Measurements from ENCODE around the gene CDK5R2. TPM values are rescaled to one million over a fixed set of nuclear protein-coding genes. Genes with fewer than 3 reads are reported as not detected.
"Not testable (repeated sequence)": the region's sequence is repeated elsewhere in the genome, so short reads cannot be mapped to it uniquely, and the experiment has no call there.

Gene CDK5R2
- polyA plus RNA-seq, result not detected

DNA sequence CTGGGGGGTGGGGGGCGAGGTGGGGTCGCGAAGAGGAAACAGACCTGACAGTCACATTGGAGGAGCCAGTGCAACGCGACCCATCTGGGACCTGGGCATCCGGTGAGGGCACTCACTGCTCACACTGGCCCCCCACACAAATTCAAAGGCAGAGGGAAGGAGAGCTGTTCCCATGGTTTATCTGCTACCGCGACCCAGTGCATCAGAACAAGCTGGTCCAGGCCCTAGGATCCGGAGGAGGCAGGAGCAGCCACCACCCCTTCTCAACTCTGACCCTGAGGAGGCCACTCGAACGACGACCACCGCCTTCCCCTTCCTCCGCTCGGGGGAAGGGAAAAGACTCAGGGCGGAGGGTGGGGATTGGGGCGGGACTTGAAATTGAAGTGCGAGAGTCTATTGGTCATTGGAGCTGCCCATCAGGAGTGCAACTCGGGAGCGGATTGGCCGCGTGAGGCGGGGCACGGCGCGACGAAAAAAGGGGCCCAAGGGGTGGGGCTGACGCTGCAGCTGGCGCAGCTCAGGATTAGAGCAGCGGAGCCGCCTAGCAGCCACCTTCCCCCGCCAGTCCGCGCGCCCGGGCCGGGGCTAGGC lies at the start of gene CDK5R2:
Gene CDK5R2 (plus strand): TSS at position 526 of the 591 bp plus-strand sequence. CDS start 155 bp downstream, outside the sequence.
- Histone ChIP-seq H3K9me3 (ENCODE audit: control insufficient read depth in 2 of 2, insufficient read depth in 1 of 2, low read depth in 1 of 2, low read length in 1 of 2) (peaks cover 0 to 5% of the 10 kb centered on the region in 2 donors), H3K4me1 (ENCODE audit: control insufficient read depth in 2 of 2, insufficient read depth in 2 of 2, low read length in 1 of 2) (peaks cover 6 to 21% of the 10 kb centered on the region in 2 donors), H3K27ac (ENCODE audit: low read depth in 2 of 2, low read length in 1 of 2) (no peak within 1 kb of the TSS), H3K27me3 (ENCODE audit: control insufficient read depth in 1 of 2, insufficient read depth in 2 of 2, low read length in 2 of 2) (peaks cover 10 to 34% of the 10 kb centered on the region in 2 donors), H3K4me3 (ENCODE audit: low read depth in 1 of 2, low read length in 2 of 2) (peak within 1 kb of the TSS; percentile 16 to 47), H3K36me3 (ENCODE audit: control insufficient read depth in 2 of 2, insufficient read depth in 2 of 2, low read length in 1 of 2) (no peaks in the 10 kb centered on the region)
- WGBS, 2 donors, result 4% methylated on average over 27 to 37 of the region's 37 CpGs

DNA sequence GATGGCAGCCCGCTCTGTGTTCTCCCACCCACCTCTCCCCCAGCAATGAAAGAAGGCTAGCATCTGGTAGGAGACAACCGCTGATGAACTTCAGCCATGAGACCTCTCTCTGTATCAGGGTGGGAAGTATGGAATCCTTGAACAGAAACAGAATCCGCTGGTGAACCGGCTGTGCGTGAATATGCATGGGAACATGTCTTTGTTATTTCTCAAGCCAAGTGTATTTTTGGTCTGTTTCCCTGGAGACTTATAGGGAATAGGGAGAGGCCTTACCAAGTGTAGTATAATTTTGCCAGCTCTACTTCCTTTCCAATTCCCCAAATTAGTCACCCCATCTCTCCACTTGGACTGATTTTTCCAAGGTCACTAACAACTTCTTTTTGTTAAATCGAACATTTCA lies 48.7 kb upstream of the CDK5R2 start:
- H3K9me3 ChIP-seq (ENCODE audit: control insufficient read depth in 2 of 2, insufficient read depth in 1 of 2, low read depth in 1 of 2, low read length in 1 of 2), result no peaks in the 10 kb centered on the region
- H3K27ac ChIP-seq (ENCODE audit: low read depth in 2 of 2, low read length in 1 of 2), result no peak overlapping the region
- no peak overlapping the region for H3K4me3 ChIP-seq (ENCODE audit: low read depth in 1 of 2, low read length in 2 of 2)
- peaks cover 0 to 2% of the 10 kb centered on the region in 2 donors for H3K4me1 ChIP-seq (ENCODE audit: control insufficient read depth in 2 of 2, insufficient read depth in 2 of 2, low read length in 1 of 2)
- 89 to 93% methylated on average over 6 of the region's 6 CpGs for WGBS, 2 donors
- no peaks in the 10 kb centered on the region for H3K36me3 ChIP-seq (ENCODE audit: control insufficient read depth in 2 of 2, insufficient read depth in 2 of 2, low read length in 1 of 2)
- no peaks in the 10 kb centered on the region for H3K27me3 ChIP-seq (ENCODE audit: control insufficient read depth in 1 of 2, insufficient read depth in 2 of 2, low read length in 2 of 2)

DNA sequence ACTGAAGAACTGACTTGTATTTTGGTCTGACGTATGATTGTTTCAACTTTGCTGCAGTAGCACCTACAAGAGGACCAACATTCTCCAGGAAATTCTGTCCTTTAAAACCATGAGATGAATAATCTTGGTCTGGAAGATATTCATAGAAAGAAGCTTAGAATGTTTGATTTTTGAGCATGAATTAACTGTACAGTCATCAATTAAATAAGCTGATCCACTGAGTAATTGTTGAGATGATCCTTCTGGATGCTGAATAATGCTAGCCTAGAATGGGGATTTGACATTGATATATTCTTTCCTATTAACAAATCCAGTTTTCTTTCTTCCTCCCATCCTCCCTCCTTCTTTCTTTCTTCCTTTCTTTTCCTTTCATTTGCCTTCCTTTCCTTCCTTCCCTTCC lies 39.0 kb upstream of the CDK5R2 start:
- no peak overlapping the region for H3K4me3 ChIP-seq (ENCODE audit: low read depth in 1 of 2, low read length in 2 of 2)
- H3K27me3 ChIP-seq (ENCODE audit: control insufficient read depth in 1 of 2, insufficient read depth in 2 of 2, low read length in 2 of 2), result no peaks in the 10 kb centered on the region
- no peaks in the 10 kb centered on the region for H3K4me1 ChIP-seq (ENCODE audit: control insufficient read depth in 2 of 2, insufficient read depth in 2 of 2, low read length in 1 of 2)
- H3K9me3 ChIP-seq (ENCODE audit: control insufficient read depth in 2 of 2, insufficient read depth in 1 of 2, low read depth in 1 of 2, low read length in 1 of 2), result no peaks in the 10 kb centered on the region
- no peaks in the 10 kb centered on the region for H3K36me3 ChIP-seq (ENCODE audit: control insufficient read depth in 2 of 2, insufficient read depth in 2 of 2, low read length in 1 of 2)
- H3K27ac ChIP-seq (ENCODE audit: low read depth in 2 of 2, low read length in 1 of 2), result no peak overlapping the region
- 90 to 95% methylated on average over 1 of the region's 1 CpG for WGBS, 2 donors

DNA sequence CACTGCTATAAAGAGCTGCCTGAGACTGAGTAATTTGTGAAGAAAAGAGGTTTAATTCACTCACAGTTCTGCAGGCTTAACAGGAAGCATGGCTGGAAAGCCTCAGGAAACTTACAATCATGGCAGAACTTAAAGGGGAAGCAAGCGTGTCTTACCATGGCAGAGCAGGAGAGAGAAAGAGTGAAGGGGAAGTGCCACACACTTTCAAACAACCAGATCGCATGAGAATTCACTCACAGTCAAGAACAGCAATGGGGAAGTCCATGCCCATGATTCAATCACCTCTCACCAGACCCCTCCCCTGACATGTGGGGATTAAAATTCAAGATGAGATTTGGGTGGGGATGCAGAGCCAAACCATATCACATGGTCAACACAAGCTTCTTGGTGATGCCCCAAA lies 34.7 kb upstream of the CDK5R2 start:
- no peaks in the 10 kb centered on the region for H3K27me3 ChIP-seq (ENCODE audit: control insufficient read depth in 1 of 2, insufficient read depth in 2 of 2, low read length in 2 of 2)

DNA sequence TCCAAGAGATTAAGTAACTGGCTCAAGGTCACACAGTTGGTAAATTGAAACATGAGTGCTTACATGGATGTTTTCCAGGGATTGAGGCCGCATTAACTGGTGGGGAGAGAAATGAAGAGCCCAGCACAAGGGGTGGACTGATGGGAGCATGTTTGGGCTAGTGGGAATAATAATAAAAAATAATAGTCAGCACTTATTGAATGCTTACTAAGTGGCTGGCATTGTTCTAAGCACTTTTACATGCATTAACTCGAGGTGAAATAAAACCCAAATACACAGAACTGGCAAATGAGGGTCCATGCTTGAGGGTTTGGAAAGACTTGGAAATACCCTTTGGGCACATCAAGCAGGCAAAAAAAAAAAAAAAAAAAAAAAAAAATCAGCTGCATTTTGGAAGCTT lies 34.0 kb upstream of the CDK5R2 start:
- Histone ChIP-seq H3K4me1 (ENCODE audit: control insufficient read depth in 2 of 2, insufficient read depth in 2 of 2, low read length in 1 of 2) (no peaks in the 10 kb centered on the region), H3K36me3 (ENCODE audit: control insufficient read depth in 2 of 2, insufficient read depth in 2 of 2, low read length in 1 of 2) (no peaks in the 10 kb centered on the region), H3K27ac (ENCODE audit: low read depth in 2 of 2, low read length in 1 of 2) (no peak overlapping the region), H3K9me3 (ENCODE audit: control insufficient read depth in 2 of 2, insufficient read depth in 1 of 2, low read depth in 1 of 2, low read length in 1 of 2) (no peaks in the 10 kb centered on the region), H3K4me3 (ENCODE audit: low read depth in 1 of 2, low read length in 2 of 2) (no peak overlapping the region), H3K27me3 (ENCODE audit: control insufficient read depth in 1 of 2, insufficient read depth in 2 of 2, low read length in 2 of 2) (no peaks in the 10 kb centered on the region)
- 54 to 63% methylated on average over 2 of the region's 2 CpGs for WGBS, 2 donors

More for the DNA sequence above, 34.7 kb upstream of the CDK5R2 start:
- Histone ChIP-seq H3K9me3 (ENCODE audit: control insufficient read depth in 2 of 2, insufficient read depth in 1 of 2, low read depth in 1 of 2, low read length in 1 of 2) (no peaks in the 10 kb centered on the region), H3K4me3 (ENCODE audit: low read depth in 1 of 2, low read length in 2 of 2) (no peak overlapping the region), H3K4me1 (ENCODE audit: control insufficient read depth in 2 of 2, insufficient read depth in 2 of 2, low read length in 1 of 2) (no peaks in the 10 kb centered on the region), H3K36me3 (ENCODE audit: control insufficient read depth in 2 of 2, insufficient read depth in 2 of 2, low read length in 1 of 2) (no peaks in the 10 kb centered on the region), H3K27ac (ENCODE audit: low read depth in 2 of 2, low read length in 1 of 2) (no peak overlapping the region)
- 86 to 88% methylated on average over 2 of the region's 2 CpGs for WGBS, 2 donors

DNA sequence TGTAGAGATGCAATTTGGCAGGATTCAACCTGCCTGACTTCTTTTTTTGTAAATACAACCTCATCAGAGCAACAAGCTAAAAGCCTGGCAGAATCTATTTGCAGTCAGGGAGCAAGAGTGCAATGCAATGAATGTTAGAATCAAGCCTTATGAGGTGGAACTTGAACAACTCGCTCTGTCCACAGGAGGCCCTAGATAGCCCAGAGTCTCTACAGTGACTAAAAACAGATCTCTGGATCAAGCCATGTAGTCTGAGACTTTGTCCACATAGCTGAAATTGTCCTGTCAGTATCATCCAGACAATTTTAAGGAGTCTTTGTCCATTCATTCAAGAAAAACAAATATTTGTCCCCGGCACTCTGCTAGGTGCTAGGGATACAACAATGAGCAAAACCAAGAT lies 32.0 kb upstream of the CDK5R2 start:
- Histone ChIP-seq H3K27ac (ENCODE audit: low read depth in 2 of 2, low read length in 1 of 2) (no peak overlapping the region), H3K36me3 (ENCODE audit: control insufficient read depth in 2 of 2, insufficient read depth in 2 of 2, low read length in 1 of 2) (no peaks in the 10 kb centered on the region), H3K9me3 (ENCODE audit: control insufficient read depth in 2 of 2, insufficient read depth in 1 of 2, low read depth in 1 of 2, low read length in 1 of 2) (no peaks in the 10 kb centered on the region), H3K4me1 (ENCODE audit: control insufficient read depth in 2 of 2, insufficient read depth in 2 of 2, low read length in 1 of 2) (no peaks in the 10 kb centered on the region), H3K27me3 (ENCODE audit: control insufficient read depth in 1 of 2, insufficient read depth in 2 of 2, low read length in 2 of 2) (no peaks in the 10 kb centered on the region), H3K4me3 (ENCODE audit: low read depth in 1 of 2, low read length in 2 of 2) (no peak overlapping the region)
- WGBS, 2 donors, result 60 to 66% methylated on average over 2 of the region's 2 CpGs

DNA sequence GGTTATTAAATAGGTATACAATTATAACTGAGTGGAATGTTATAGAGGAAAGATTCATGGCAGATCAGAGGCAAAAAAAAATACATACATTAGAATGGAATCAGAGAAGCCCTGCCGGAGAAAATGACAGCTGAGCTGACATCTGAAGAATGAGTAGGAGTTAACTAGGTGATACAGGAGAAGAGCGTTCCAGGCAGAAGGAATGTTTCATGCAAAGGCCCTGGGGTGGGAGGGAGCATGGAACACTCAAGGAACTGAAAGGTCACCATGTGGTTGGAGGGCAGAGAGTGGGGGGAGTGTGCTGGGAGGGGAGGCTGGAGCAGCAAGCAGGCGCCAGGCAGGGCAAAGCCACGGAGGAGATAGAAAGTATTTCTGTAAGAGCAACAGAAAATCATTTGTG lies 31.6 kb upstream of the CDK5R2 start:
- no peaks in the 10 kb centered on the region for H3K27me3 ChIP-seq (ENCODE audit: control insufficient read depth in 1 of 2, insufficient read depth in 2 of 2, low read length in 2 of 2)
- H3K4me3 ChIP-seq (ENCODE audit: low read depth in 1 of 2, low read length in 2 of 2), result no peak overlapping the region
- no peaks in the 10 kb centered on the region for H3K36me3 ChIP-seq (ENCODE audit: control insufficient read depth in 2 of 2, insufficient read depth in 2 of 2, low read length in 1 of 2)
- no peak overlapping the region for H3K27ac ChIP-seq (ENCODE audit: low read depth in 2 of 2, low read length in 1 of 2)
- no peaks in the 10 kb centered on the region for H3K9me3 ChIP-seq (ENCODE audit: control insufficient read depth in 2 of 2, insufficient read depth in 1 of 2, low read depth in 1 of 2, low read length in 1 of 2)
- H3K4me1 ChIP-seq (ENCODE audit: control insufficient read depth in 2 of 2, insufficient read depth in 2 of 2, low read length in 1 of 2), result no peaks in the 10 kb centered on the region
- 67 to 70% methylated on average over 4 of the region's 4 CpGs for WGBS, 2 donors

DNA sequence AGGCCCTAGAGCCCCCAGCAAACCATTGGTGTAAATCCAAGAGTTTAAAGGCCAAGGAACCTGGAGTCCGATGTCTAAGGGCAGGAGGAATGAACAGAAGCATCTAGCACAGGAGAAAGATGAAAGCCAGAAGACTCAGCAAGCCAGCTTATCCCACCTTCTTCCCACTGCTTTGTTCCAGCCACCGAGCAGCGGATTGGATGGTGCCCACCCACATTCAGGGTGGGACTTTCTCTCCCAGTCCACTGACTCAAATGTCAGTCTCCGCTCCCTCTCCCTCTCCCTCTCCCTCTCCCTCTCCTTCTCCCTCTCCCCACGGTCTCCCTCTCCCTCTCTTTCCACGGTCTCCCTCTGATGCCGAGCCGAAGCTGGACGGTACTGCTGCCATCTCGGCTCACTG lies 29.0 kb upstream of the CDK5R2 start:
- not testable (repeated sequence) for H3K4me3 ChIP-seq (ENCODE audit: low read depth in 1 of 2, low read length in 2 of 2); H3K27me3 ChIP-seq (ENCODE audit: control insufficient read depth in 1 of 2, insufficient read depth in 2 of 2, low read length in 2 of 2); H3K4me1 ChIP-seq (ENCODE audit: control insufficient read depth in 2 of 2, insufficient read depth in 2 of 2, low read length in 1 of 2); H3K9me3 ChIP-seq (ENCODE audit: control insufficient read depth in 2 of 2, insufficient read depth in 1 of 2, low read depth in 1 of 2, low read length in 1 of 2); H3K27ac ChIP-seq (ENCODE audit: low read depth in 2 of 2, low read length in 1 of 2); H3K36me3 ChIP-seq (ENCODE audit: control insufficient read depth in 2 of 2, insufficient read depth in 2 of 2, low read length in 1 of 2)
- 94% methylated on average over 5 to 9 of the region's 10 CpGs for WGBS, 2 donors

DNA sequence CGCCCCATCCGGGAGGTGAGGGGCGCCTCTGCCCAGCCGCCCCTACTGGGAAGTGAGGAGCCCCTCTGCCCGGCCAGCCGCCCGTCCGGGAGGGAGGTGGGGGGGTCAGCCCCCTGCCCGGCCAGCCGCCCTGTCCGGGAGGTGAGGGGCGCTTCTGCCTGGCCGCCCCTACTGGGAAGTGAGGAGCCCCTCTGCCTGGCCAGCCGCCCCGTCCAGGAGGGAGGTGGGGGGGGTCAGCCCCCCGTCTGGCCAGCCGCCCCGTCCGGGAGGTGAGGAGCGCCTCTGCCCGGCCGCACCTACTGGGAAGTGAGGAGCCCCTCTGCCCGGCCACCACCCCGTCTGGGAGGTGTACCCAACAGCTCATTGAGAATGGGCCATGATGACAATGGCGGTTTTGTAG lies 27.7 kb upstream of the CDK5R2 start:
- 95 to 97% methylated on average over 11 to 25 of the region's 25 CpGs for WGBS, 2 donors
- not testable (repeated sequence) for H3K36me3 ChIP-seq (ENCODE audit: control insufficient read depth in 2 of 2, insufficient read depth in 2 of 2, low read length in 1 of 2); H3K9me3 ChIP-seq (ENCODE audit: control insufficient read depth in 2 of 2, insufficient read depth in 1 of 2, low read depth in 1 of 2, low read length in 1 of 2); H3K27me3 ChIP-seq (ENCODE audit: control insufficient read depth in 1 of 2, insufficient read depth in 2 of 2, low read length in 2 of 2); H3K4me1 ChIP-seq (ENCODE audit: control insufficient read depth in 2 of 2, insufficient read depth in 2 of 2, low read length in 1 of 2); H3K4me3 ChIP-seq (ENCODE audit: low read depth in 1 of 2, low read length in 2 of 2); H3K27ac ChIP-seq (ENCODE audit: low read depth in 2 of 2, low read length in 1 of 2)

DNA sequence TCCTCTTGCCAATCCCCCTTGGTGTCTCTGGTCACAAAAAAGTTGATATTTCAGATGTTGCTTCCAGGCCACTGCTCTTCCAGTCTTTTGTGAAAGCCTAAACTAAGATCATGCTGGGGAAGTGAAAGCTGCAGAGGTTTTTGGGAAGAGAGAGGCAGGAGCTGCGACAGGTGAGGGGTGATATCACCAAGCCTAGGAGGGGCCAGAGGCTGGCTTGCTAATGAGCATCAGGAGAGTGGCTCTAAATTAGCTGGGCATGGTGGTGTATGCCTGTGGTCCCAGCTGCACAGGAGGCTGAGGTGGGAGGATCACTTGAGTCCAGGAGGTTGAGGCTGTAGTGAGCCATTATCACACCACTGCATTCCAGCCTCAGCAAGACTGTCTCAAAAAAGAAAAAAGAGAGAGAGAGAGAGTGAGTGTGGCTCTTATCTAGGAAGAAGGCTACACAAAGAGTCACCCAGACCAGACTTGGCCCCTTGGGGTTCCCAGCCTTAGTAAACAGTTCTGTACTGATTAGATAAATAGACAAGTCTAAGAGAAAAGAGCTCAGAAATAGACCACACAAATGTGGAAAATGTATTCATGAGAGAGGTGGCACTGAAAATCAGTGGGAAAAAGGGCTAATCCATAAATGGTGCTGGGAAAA lies 14.6 kb upstream of the CDK5R2 start:
- no peaks in the 10 kb centered on the region for H3K27me3 ChIP-seq (ENCODE audit: control insufficient read depth in 1 of 2, insufficient read depth in 2 of 2, low read length in 2 of 2)
- H3K4me1 ChIP-seq (ENCODE audit: control insufficient read depth in 2 of 2, insufficient read depth in 2 of 2, low read length in 1 of 2), result no peaks in the 10 kb centered on the region
- H3K27ac ChIP-seq (ENCODE audit: low read depth in 2 of 2, low read length in 1 of 2), result no peak overlapping the region
- no peaks in the 10 kb centered on the region for H3K36me3 ChIP-seq (ENCODE audit: control insufficient read depth in 2 of 2, insufficient read depth in 2 of 2, low read length in 1 of 2)
- H3K9me3 ChIP-seq (ENCODE audit: control insufficient read depth in 2 of 2, insufficient read depth in 1 of 2, low read depth in 1 of 2, low read length in 1 of 2), result no peaks in the 10 kb centered on the region
- 74 to 87% methylated on average over 1 of the region's 1 CpG for WGBS, 2 donors
- no peak overlapping the region for H3K4me3 ChIP-seq (ENCODE audit: low read depth in 1 of 2, low read length in 2 of 2)

All from esophagus (tissue), 2 donors.